ENCODE measurements around the gene CCT7. TPM values are rescaled to one million over a fixed set of nuclear protein-coding genes. Genes with fewer than 3 reads are reported as not detected.

CCT7 gene
- total RNA-seq, 1 experiment from 2014 or later, result 637 TPM

DNA sequence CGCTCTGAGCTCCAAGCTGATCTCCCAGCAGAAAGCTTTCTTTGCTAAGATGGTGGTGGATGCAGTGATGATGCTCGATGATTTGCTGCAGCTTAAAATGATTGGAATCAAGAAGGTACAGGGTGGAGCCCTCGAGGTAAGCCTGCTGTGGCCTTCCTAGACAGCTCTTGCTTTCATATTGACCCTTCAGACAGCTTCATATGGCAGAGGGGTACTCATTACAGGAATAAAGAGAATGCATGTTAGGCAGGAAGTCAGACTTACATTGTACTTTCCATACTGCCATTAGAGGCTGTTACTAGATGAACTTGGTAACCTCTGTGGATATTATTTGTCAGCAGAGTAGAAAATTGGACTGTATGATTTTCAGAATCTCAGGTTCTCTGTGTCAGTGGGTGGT, 10.5 kb downstream of the CCT7 start:
- peaks cover 83% of the 10 kb centered on the region in 2 experiments for H3K36me3 ChIP-seq (ENCODE audit: control insufficient read depth in 1 of 2, insufficient read depth in 2 of 2, low read length in 2 of 2)
- H3K9me2 ChIP-seq (ENCODE audit: insufficient read depth), result no peaks in the 10 kb centered on the region
- no peak overlapping the region for H3K9ac ChIP-seq (ENCODE audit: low read length)
- POLR2A ChIA-PET, result interaction anchor here (0.9 to 1.8 kb wide), 3 partner anchors 9 to 13 kb away, joined by 3 to 6 read pairs (median 3); partner anchors contain the start of gene CCT7
- DNase-seq (ENCODE audit: low read depth, low spot score) (no peak), ATAC-seq (no peak)
- no peaks in the 10 kb centered on the region for H3K4me1 ChIP-seq (ENCODE audit: control insufficient read depth in 1 of 2, insufficient read depth in 2 of 2, low read length in 2 of 2)
- H3K79me2 ChIP-seq (ENCODE audit: insufficient read depth, low read length), result peaks cover 96% of the 10 kb centered on the region
- no peak overlapping the region for H2AFZ ChIP-seq (ENCODE audit: low read depth, low read length, poor library complexity, severe bottlenecking)
- H3K4me2 ChIP-seq (ENCODE audit: low read length), result no peak overlapping the region
- no peak overlapping the region for H3K27ac ChIP-seq (ENCODE audit: low read depth, low read length)
- no peak overlapping the region for H3K4me3 ChIP-seq (replicated peaks in 1 of 2; ENCODE audit: low read depth in 1 of 2, low read length in 2 of 2)
- peaks cover 35% of the 10 kb centered on the region; the same call in 1 of the 2 replicates for H4K20me1 ChIP-seq (ENCODE audit: insufficient read depth)
- CTCF ChIA-PET, result interaction anchor here (0.6 to 1.6 kb wide), 2 partner anchors 32 to 62 kb away, joined by 3 to 5 read pairs; no protein-coding TSS in a partner anchor
- RAD21 ChIA-PET (ENCODE audit: low non-redundant PET in 1 of 2, low total read pairs in 2 of 2, uncharacterized antibody in 2 of 2, unreplicated experiment in 2 of 2), result no interaction called here
- intact Hi-C loops (cut with micrococcal nuclease), result no loop called here
- BruUV-seq (replicated peaks), result no TSS peak
- no peaks in the 10 kb centered on the region for H3K27me3 ChIP-seq (ENCODE audit: insufficient read depth, low read length)
- H3K9me3 ChIP-seq (ENCODE audit: control insufficient read depth in 1 of 2, insufficient read depth in 1 of 2, low read depth in 1 of 2, low read length in 2 of 2), result no peaks in the 10 kb centered on the region
- TF ChIP-seq EZH2phosphoT487 (IDR thresholded peaks at IDR 0.05; ENCODE audit: borderline replicate concordance) (no peak), CEBPB (IDR thresholded peaks at IDR 0.05; ENCODE audit: low read depth) (no peak), YY1 (IDR thresholded peaks at IDR 0.05; ENCODE audit: extremely low read depth, insufficient replicate concordance, low read depth, low read length) (no peak), POLR2A (IDR thresholded peaks at IDR 0.05; ENCODE audit: borderline replicate concordance, extremely low read depth, insufficient read depth, insufficient read length) (no peak), SRF (IDR thresholded peaks at IDR 0.05; ENCODE audit: low read depth) (no peak), EGR1 (IDR thresholded peaks at IDR 0.05; ENCODE audit: low read depth) (no peak), ZBTB33 (IDR thresholded peaks at IDR 0.05; ENCODE audit: extremely low read depth, insufficient replicate concordance, low read length) (no peak)

GRCh38 chr2:73246850-73247249, 12.7 kb downstream of the CCT7 start:
- peaks cover 32% of the 10 kb centered on the region; the same call in 1 of the 2 replicates for H4K20me1 ChIP-seq (ENCODE audit: insufficient read depth)
- RAD21 ChIA-PET (ENCODE audit: low non-redundant PET in 1 of 2, low total read pairs in 2 of 2, uncharacterized antibody in 2 of 2, unreplicated experiment in 2 of 2), result no interaction called here
- TF ChIP-seq TCF7L2 (IDR thresholded peaks at IDR 0.05; ENCODE audit: borderline replicate concordance, extremely low read depth, insufficient read depth, insufficient read length) (no peak), ELF1 (IDR thresholded peaks at IDR 0.05; ENCODE audit: borderline replicate concordance, low read depth) (no peak), EZH2 (IDR thresholded peaks at IDR 0.05) (no peak), ZFX (IDR thresholded peaks at IDR 0.05) (no peak), POLR2AphosphoS5 (IDR thresholded peaks at IDR 0.05; ENCODE audit: low read depth, low read length) (no peak), EGR1 (IDR thresholded peaks at IDR 0.05; ENCODE audit: low read depth) (no peak), ZNF274 (IDR thresholded peaks at IDR 0.05; ENCODE audit: low read depth, low read length) (no peak), FOSL1 (IDR thresholded peaks at IDR 0.05; ENCODE audit: low read depth) (no peak), EZH2phosphoT487 (IDR thresholded peaks at IDR 0.05; ENCODE audit: borderline replicate concordance) (no peak), SRF (IDR thresholded peaks at IDR 0.05; ENCODE audit: low read depth) (no peak), SIN3A (IDR thresholded peaks at IDR 0.05; ENCODE audit: low read depth) (no peak), JUND (IDR thresholded peaks at IDR 0.05) (no peak), YY1 (IDR thresholded peaks at IDR 0.05; ENCODE audit: extremely low read depth, insufficient replicate concordance, low read depth, low read length) (no peak), CBX3 (IDR thresholded peaks at IDR 0.05; ENCODE audit: low read depth) (no peak)
- TF ChIP-seq, protein P1, sequence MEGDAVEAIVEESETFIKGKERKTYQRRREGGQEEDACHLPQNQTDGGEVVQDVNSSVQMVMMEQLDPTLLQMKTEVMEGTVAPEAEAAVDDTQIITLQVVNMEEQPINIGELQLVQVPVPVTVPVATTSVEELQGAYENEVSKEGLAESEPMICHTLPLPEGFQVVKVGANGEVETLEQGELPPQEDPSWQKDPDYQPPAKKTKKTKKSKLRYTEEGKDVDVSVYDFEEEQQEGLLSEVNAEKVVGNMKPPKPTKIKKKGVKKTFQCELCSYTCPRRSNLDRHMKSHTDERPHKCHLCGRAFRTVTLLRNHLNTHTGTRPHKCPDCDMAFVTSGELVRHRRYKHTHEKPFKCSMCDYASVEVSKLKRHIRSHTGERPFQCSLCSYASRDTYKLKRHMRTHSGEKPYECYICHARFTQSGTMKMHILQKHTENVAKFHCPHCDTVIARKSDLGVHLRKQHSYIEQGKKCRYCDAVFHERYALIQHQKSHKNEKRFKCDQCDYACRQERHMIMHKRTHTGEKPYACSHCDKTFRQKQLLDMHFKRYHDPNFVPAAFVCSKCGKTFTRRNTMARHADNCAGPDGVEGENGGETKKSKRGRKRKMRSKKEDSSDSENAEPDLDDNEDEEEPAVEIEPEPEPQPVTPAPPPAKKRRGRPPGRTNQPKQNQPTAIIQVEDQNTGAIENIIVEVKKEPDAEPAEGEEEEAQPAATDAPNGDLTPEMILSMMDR (IDR thresholded peaks at IDR 0.05 in 2 of 3, conservative IDR thresholded peaks at IDR 0.05 in 1 of 3; ENCODE audit: borderline replicate concordance in 1 of 3, insufficient read depth in 1 of 3, low read depth in 2 of 3, low read length in 2 of 3), result no peak

More at GRCh38 chr2:73246850-73247249, 12.7 kb downstream of the CCT7 start:
- H3K4me3 ChIP-seq (replicated peaks in 1 of 2; ENCODE audit: low read depth in 1 of 2, low read length in 2 of 2), result no peak overlapping the region
- CTCF ChIA-PET, result no interaction called here
- H2AFZ ChIP-seq (ENCODE audit: low read depth, low read length, poor library complexity, severe bottlenecking), result no peak overlapping the region
- H3K79me2 ChIP-seq (ENCODE audit: insufficient read depth, low read length), result peaks cover 77% of the 10 kb centered on the region
- H3K9me2 ChIP-seq (ENCODE audit: insufficient read depth), result no peaks in the 10 kb centered on the region
- no peaks in the 10 kb centered on the region for H3K4me1 ChIP-seq (ENCODE audit: control insufficient read depth in 1 of 2, insufficient read depth in 2 of 2, low read length in 2 of 2)
- intact Hi-C loops (cut with micrococcal nuclease), result no loop called here
- no TSS peak for BruUV-seq (replicated peaks)
- DNase-seq (ENCODE audit: low read depth, low spot score) (no peak), ATAC-seq (no peak)
- H3K9ac ChIP-seq (ENCODE audit: low read length), result no peak overlapping the region
- H3K4me2 ChIP-seq (ENCODE audit: low read length), result no peak overlapping the region
- H3K27me3 ChIP-seq (ENCODE audit: insufficient read depth, low read length), result no peaks in the 10 kb centered on the region
- H3K9me3 ChIP-seq (ENCODE audit: control insufficient read depth in 1 of 2, insufficient read depth in 1 of 2, low read depth in 1 of 2, low read length in 2 of 2), result no peaks in the 10 kb centered on the region
- POLR2A ChIA-PET, result interaction anchor here (0.6 to 1.4 kb wide), 2 partner anchors 13 to 14 kb away, joined by 3 to 4 read pairs; partner anchors contain the start of genes CCT7 and PRADC1
- peaks cover 80 to 88% of the 10 kb centered on the region in 2 experiments for H3K36me3 ChIP-seq (ENCODE audit: control insufficient read depth in 1 of 2, insufficient read depth in 2 of 2, low read length in 2 of 2)
- no peak overlapping the region for H3K27ac ChIP-seq (ENCODE audit: low read depth, low read length)

All from HCT116 (cell line).